HL-60 (cell line): Measurements from ENCODE around the gene FARP1.

Source experiments
- DNase-seq, 2 experiments: peaks; one replicate each; pipeline ENCODE4 v3.0.0-alpha.2; 2010 to 2020; ENCODE audit warnings: low read depth in 1 of 2, low spot score in 1 of 2
- H3K27ac ChIP-seq: fragments of 250-450 bp; sonication (Bioruptor Pico); replicated peaks from 2 replicates; pipeline ENCODE4 v1.5.1; 2020; ENCODE audit warnings: mild to moderate bottlenecking, moderate library complexity
- H3K27me3 ChIP-seq: fragments of 250-450 bp; sonication (Bioruptor Pico); 2 replicates; pipeline ENCODE4 v1.5.1; 2021; ENCODE audit warnings: mild to moderate bottlenecking, moderate library complexity; ENCODE audit not compliant: insufficient read depth, poor library complexity, severe bottlenecking
- H3K4me3 ChIP-seq: replicated peaks from 2 replicates; pipeline ENCODE4 v1.5.1; 2011; ENCODE audit warnings: mild to moderate bottlenecking, control low read depth, low read length; ENCODE audit not compliant: insufficient read depth
- CTCF ChIP-seq: IDR thresholded peaks from one replicate; pipeline ENCODE4 v1.5.1; 2011; ENCODE audit warnings: low read length, control low read depth, inconsistent platforms; ENCODE audit not compliant: insufficient read depth
- GABPA ChIP-seq: IDR thresholded peaks from 2 replicates; pipeline ENCODE4 v1.6.1; 2012; ENCODE audit warnings: low read depth
- POLR2AphosphoS5 ChIP-seq: IDR thresholded peaks from 2 replicates; pipeline ENCODE4 v1.6.1; 2012; ENCODE audit warnings: low read depth
- REST ChIP-seq: IDR thresholded peaks from 2 replicates; pipeline ENCODE4 v1.6.1; 2012; ENCODE audit warnings: low read depth; ENCODE audit not compliant: insufficient replicate concordance
- SPI1 ChIP-seq: IDR thresholded peaks from 2 replicates; pipeline ENCODE4 v1.6.1; 2012; ENCODE audit warnings: low read depth, mild to moderate bottlenecking, borderline replicate concordance

Gene FARP1

DNA sequence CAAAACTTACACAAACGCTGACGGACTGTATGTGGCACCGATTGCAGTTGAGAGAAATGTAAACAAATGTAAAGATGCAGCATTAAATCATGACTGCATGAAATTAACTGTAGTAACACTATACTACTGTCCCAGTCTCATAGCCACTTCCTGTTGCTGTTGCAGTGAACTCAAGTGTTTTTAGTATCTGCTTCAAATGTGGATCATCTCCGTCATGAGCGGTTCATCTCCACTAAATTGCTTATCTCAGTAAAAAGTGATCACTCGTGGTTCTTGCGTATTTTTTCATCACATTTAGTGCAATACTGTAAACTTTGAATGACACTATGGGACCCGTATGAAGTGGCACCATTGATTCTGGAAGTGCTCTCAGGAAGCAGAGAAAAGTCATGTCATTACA lies 94.4 kb downstream of the FARP1 start:
- H3K27ac ChIP-seq, result no peak overlapping the region
- no peak for DNase-seq

GRCh38 chr13:98239162-98240076 lies 96.5 kb downstream of the FARP1 start:
- DNase-seq, result no peak
- Histone ChIP-seq H3K27me3 (no peaks in the 10 kb centered on the region), H3K27ac (no peak overlapping the region), H3K4me3 (no peak overlapping the region)
- no peak for TF ChIP-seq GABPA
- no peak for TF ChIP-seq CTCF
- TF ChIP-seq POLR2AphosphoS5, result no peak
- TF ChIP-seq REST, result no peak
- TF ChIP-seq SPI1, result no peak

More for the DNA sequence above, 94.4 kb downstream of the FARP1 start:
- no peak for TF ChIP-seq SPI1
- no peak for TF ChIP-seq REST
- TF ChIP-seq POLR2AphosphoS5, result no peak
- TF ChIP-seq CTCF, result no peak
- TF ChIP-seq GABPA, result no peak
- Histone ChIP-seq H3K4me3 (no peak overlapping the region), H3K27me3 (no peaks in the 10 kb centered on the region)

GRCh38 chr13:98240135-98240534 lies 97.2 kb downstream of the FARP1 start:
- no peak for TF ChIP-seq SPI1
- no peak for TF ChIP-seq CTCF
- TF ChIP-seq POLR2AphosphoS5, result no peak
- no peak for TF ChIP-seq REST
- no peak for TF ChIP-seq GABPA
- Histone ChIP-seq H3K27me3 (no peaks in the 10 kb centered on the region), H3K27ac (no peak overlapping the region), H3K4me3 (no peak overlapping the region)
- no peak for DNase-seq
